Measurements from ENCODE around the gene OAS1.
"Not testable (repeated sequence)": the region's sequence is repeated elsewhere in the genome, so short reads cannot be mapped to it uniquely, and the experiment has no call there.

OAS1 gene

GRCh38 chr12:112900298-112901145 is 6.2 kb upstream of the OAS1 start:
- peak; percentile 17 for DNase-seq

- DNase-seq: no peak
Measured at GRCh38 chr12:112901271-112901670, 5.5 kb upstream of the OAS1 start.

GRCh38 chr12:112904571-112904970 is 2.2 kb upstream of the OAS1 start:
- DNase-seq: no peak

- no peak for DNase-seq
Measured at GRCh38 chr12:112905451-112906089, 1.2 kb upstream of the OAS1 start.

- DNase-seq: no peak
Measured at GRCh38 chr12:112907415-112908157, 824 bp downstream of the OAS1 start.

DNA sequence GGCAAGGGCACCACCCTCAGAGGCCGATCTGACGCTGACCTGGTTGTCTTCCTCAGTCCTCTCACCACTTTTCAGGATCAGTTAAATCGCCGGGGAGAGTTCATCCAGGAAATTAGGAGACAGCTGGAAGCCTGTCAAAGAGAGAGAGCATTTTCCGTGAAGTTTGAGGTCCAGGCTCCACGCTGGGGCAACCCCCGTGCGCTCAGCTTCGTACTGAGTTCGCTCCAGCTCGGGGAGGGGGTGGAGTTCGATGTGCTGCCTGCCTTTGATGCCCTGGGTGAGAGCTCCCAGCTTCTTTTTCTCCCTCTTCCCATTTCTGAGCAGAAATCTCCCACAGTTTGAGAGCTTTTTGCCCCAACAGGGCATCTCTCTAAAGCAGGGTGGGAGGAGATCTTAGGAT is 1.8 kb downstream of the OAS1 start:
- DNase-seq: no peak

- no peak for DNase-seq
Measured at GRCh38 chr12:112909693-112910092, 2.9 kb downstream of the OAS1 start.

DNA sequence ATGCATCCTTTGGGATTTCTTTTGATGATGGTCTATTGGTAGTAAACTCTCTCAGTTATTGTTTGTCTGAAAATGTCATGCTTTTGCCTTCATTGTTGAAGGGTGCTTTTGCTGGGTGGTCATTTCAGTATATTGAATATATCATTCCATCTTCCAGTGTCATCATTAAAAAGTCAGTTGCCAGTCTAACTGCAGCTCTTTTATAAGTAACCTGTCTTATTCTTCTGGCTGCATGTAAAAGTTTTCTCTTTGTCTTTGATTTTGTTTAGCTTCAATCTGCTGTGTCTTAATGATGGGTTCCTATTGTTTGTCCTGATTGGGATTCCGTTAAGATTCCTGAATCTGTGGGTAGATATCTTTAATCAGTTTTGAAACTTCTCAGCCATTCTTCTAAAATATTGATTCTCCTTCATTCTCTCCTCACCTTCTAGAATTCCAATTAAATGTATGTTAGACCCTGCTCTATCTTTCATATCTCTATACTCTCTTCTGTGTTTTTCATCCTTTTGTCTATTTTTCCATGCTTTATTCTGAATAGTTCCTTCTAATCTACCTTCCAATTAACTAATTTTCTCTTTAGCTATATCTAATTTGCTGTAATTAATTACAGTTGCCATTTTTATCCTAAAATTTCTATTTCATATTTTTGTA is 6.4 kb downstream of the OAS1 start:
- DNase-seq: no peak

DNA sequence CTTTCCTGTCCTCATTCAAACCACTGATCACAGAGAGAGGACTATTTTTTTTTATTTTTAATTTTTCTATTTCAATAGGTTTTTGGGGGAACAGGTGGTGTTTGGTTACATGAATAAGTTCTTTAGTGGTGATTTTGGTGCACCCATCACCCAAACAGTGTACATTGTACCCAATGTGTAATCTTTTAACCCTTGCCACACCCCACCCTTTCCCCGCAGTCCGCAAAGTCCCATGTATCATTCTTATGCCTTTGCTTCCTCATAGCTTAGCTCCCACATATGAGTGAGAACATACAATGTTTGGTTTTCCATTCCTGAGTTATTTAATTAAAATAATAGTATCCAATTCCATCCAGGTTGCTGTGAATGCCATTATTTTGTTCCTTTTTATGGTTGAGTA is 7.1 kb downstream of the OAS1 start:
- DNase-seq: not testable (repeated sequence)

- no peak for DNase-seq
Measured at GRCh38 chr12:112916270-112916669, 9.5 kb downstream of the OAS1 start.

DNA sequence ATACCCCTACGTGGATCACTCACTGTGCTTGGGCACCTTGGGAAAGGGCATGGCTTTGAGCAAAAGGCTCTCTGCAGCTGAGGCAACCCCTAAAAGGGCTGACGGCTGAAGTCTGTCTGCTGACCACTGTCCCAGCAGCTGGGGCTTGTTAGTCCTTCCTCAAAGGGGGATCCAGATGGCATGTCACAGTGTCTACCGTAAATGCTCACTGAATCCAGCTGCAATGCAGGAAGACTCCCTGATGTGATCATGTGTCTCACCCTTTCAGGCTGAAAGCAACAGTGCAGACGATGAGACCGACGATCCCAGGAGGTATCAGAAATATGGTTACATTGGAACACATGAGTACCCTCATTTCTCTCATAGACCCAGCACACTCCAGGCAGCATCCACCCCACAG is 12.4 kb downstream of the OAS1 start:
- no peak for DNase-seq

GRCh38 chr12:112924986-112925385 is 18.2 kb downstream of the OAS1 start:
- DNase-seq: no peak

DNA sequence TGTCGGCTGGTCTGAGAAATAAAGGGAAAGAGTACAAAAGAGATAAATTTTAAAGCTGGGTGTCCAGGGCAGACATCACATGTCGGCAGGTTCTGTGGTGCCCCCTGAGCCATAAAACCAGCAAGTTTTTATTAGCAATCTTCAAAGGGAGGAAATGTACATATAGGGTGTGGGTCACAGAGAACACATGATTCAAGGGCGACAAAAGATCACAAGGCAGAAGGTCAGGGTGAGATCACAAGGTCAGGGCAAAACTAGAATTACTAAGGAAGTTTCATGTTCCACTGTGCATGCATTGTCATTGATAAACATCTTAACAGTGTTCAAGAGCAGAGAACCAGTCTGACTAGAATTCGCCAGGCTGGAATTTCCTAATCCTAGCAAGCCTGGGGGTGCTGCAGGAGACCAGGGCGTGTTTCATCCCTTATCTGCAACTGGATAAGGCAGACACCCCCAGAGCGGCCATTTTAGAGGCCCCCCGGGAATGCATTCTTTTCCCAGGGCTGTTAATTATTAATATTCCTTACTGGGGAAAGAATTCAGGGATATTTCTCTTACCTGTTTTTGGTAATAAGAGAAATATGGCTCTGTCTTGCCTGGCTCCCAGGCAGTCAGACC is 19.8 kb downstream of the OAS1 start:
- DNase-seq: not testable (repeated sequence)

- no peak for DNase-seq
Measured at GRCh38 chr12:112927475-112927874, 20.7 kb downstream of the OAS1 start.

- no peak for DNase-seq
Measured at GRCh38 chr12:112927925-112928324, 21.2 kb downstream of the OAS1 start.

GRCh38 chr12:112928978-112929377 is 22.2 kb downstream of the OAS1 start:
- no peak for DNase-seq

- DNase-seq: no peak
Measured at GRCh38 chr12:112929715-112930114, 23.0 kb downstream of the OAS1 start.

GRCh38 chr12:112930350-112930749 is 23.6 kb downstream of the OAS1 start:
- DNase-seq: no peak

- DNase-seq: no peak
Measured at GRCh38 chr12:112932485-112933128, 25.8 kb downstream of the OAS1 start.

DNA sequence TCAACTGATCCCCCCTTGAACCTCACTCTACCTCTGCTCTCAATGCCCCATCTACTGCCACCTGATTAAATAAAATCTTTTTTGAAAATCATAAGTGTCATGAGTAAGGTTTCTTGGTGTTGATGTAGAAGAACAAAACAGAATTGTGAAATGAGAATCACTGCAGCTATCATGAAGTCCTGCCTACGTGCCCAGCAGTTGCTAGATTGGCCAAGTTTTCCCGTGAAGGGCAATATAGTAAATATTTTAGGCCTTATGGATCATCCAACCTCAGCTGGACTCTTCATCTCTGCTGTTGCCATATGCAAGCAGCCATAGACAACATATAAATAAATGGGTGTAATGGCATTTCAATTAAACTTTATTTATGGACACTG is 26.4 kb downstream of the OAS1 start:
- no peak for DNase-seq

- DNase-seq: no peak
Measured at GRCh38 chr12:112936264-112936663, 29.5 kb downstream of the OAS1 start.

GRCh38 chr12:112936927-112937326 is 30.2 kb downstream of the OAS1 start:
- DNase-seq: no peak

Measured in NCI-H524 treated with DMSO at 0.1 percent for 48 hours (cell line).